ENCODE results near the gene KCNH8. TPM values are rescaled to one million over a fixed set of nuclear protein-coding genes. Genes with fewer than 3 reads are reported as not detected.

Gene KCNH8
- total and polyA plus RNA-seq, 2 of the 4 experiments (the other 2 are of a cell fraction): not detected

- Histone ChIP-seq H2BK120ac (ENCODE audit: low read depth, low read length) (no peak overlapping the region), H2BK15ac (ENCODE audit: low read depth, low read length) (no peak overlapping the region), H3K4me1 (ENCODE audit: control insufficient read depth, insufficient read depth, low read length) (no peaks in the 10 kb centered on the region), H3K79me1 (ENCODE audit: low read depth in 1 of 2, low read length in 2 of 2) (no peaks in the 10 kb centered on the region), H4K5ac (ENCODE audit: low read depth, low read length) (no peak overlapping the region), H2BK20ac (ENCODE audit: low read depth, low read length) (no peak overlapping the region), H3K27ac (ENCODE audit: insufficient read depth, low read length) (no peak overlapping the region), H3K18ac (ENCODE audit: low read depth, low read length) (no peak overlapping the region), H2BK5ac (ENCODE audit: low read depth, low read length, poor library complexity, severe bottlenecking) (no peak overlapping the region), H3K9ac (ENCODE audit: low read depth, low read length) (no peak overlapping the region), H3K9me3 (ENCODE audit: control insufficient read depth, insufficient read depth, low read length) (peaks cover 4% of the 10 kb centered on the region; the same call in 1 of the 2 replicates), H2AK9ac (replicated peaks; ENCODE audit: low read depth, low read length, poor library complexity) (no peak overlapping the region), H3K4me2 (ENCODE audit: low read depth, low read length) (no peak overlapping the region), H4K20me1 (ENCODE audit: insufficient read depth, low read length) (no peaks in the 10 kb centered on the region), H2AFZ (replicated peaks; ENCODE audit: low read length, poor library complexity) (no peak overlapping the region), H2AK5ac (ENCODE audit: low read depth, low read length) (no peak overlapping the region), H4K8ac (ENCODE audit: low read depth in 2 of 2, low read length in 2 of 2) (no peak overlapping the region), H3K23ac (ENCODE audit: low read depth, low read length) (no peak overlapping the region), H3K9me1 (ENCODE audit: insufficient read depth, low read length) (no peaks in the 10 kb centered on the region), H3K27me3 (ENCODE audit: control insufficient read depth, insufficient read depth, low read length) (no peaks in the 10 kb centered on the region), H3K4ac (ENCODE audit: low read depth, low read length) (no peak overlapping the region), H3K4me3 (ENCODE audit: insufficient read depth, low read depth, low read length) (no peak overlapping the region), H3K14ac (replicated peaks; ENCODE audit: low read depth, low read length) (no peak overlapping the region), H4K91ac (ENCODE audit: insufficient read depth, low read depth, low read length) (no peak overlapping the region), H3K36me3 (ENCODE audit: control insufficient read depth, insufficient read depth, low read length) (no peaks in the 10 kb centered on the region), H3K56ac (ENCODE audit: extremely low read depth, insufficient read depth, low read length) (no peak overlapping the region)
- CTCF ChIA-PET: no interaction called here
- no TSS peak for BruUV-seq (replicated peaks)
- DNase-seq (no peak), ATAC-seq (ENCODE audit: low read depth) (no peak)
- intact Hi-C loops (cut with micrococcal nuclease) (no loop called here), dilution Hi-C loops (cut with HindIII; ENCODE audit: low sequenced_read_pairs, unreplicated experiment) (no loop called here), in situ Hi-C loops (cut with MboI; ENCODE audit: low sequenced_read_pairs) (no loop called here)
- TF ChIP-seq CTCF (conservative IDR thresholded peaks at IDR 0.05; ENCODE audit: low read depth, low read length) (no peak), RCOR1 (IDR thresholded peaks at IDR 0.05; ENCODE audit: insufficient replicate concordance, low read length) (no peak), RFX5 (IDR thresholded peaks at IDR 0.05; ENCODE audit: low read depth, low read length) (no peak), NFE2L2 (IDR thresholded peaks at IDR 0.05; ENCODE audit: low read depth, low read length) (no peak), MAFK (IDR thresholded peaks at IDR 0.05; ENCODE audit: low read depth, low read length) (no peak), ELK1 (IDR thresholded peaks at IDR 0.05; ENCODE audit: borderline replicate concordance, low read depth, low read length) (no peak), RAD21 (IDR thresholded peaks at IDR 0.05; ENCODE audit: low read length) (no peak), MAZ (IDR thresholded peaks at IDR 0.05; ENCODE audit: borderline replicate concordance, low read depth, low read length) (no peak), CHD1 (IDR thresholded peaks at IDR 0.05; ENCODE audit: low read depth, low read length) (no peak), BHLHE40 (IDR thresholded peaks at IDR 0.05; ENCODE audit: low read depth, low read length) (no peak), FOS (IDR thresholded peaks at IDR 0.05; ENCODE audit: low read depth, low read length) (no peak), CEBPB (IDR thresholded peaks at IDR 0.05; ENCODE audit: low read depth, low read length) (no peak), MXI1 (IDR thresholded peaks at IDR 0.05; ENCODE audit: borderline replicate concordance, low read depth, low read length) (no peak), SMC3 (IDR thresholded peaks at IDR 0.05; ENCODE audit: low read depth, low read length) (no peak), POLR2A (IDR thresholded peaks at IDR 0.05; ENCODE audit: low read depth, low read length) (no peak)
- TF ChIP-seq, protein P1, sequence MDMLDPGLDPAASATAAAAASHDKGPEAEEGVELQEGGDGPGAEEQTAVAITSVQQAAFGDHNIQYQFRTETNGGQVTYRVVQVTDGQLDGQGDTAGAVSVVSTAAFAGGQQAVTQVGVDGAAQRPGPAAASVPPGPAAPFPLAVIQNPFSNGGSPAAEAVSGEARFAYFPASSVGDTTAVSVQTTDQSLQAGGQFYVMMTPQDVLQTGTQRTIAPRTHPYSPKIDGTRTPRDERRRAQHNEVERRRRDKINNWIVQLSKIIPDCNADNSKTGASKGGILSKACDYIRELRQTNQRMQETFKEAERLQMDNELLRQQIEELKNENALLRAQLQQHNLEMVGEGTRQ (IDR thresholded peaks at IDR 0.05; ENCODE audit: low read depth, low read length): no peak
- no CpG with 5 or more reads among the region's 1 CpG for WGBS, 2 experiments (ENCODE audit: extremely low coverage in 2 of 2, insufficient read length in 1 of 2)
- POLR2A ChIA-PET (ENCODE audit: unreplicated experiment): no interaction called here
Observed at GRCh38 chr3:19229086-19229485, 80.8 kb downstream of the KCNH8 start.
